Measurements from ENCODE around the gene MAK.
"Not testable (repeated sequence)": the region's sequence is repeated elsewhere in the genome, so short reads cannot be mapped to it uniquely, and the experiment has no call there.

Gene MAK, protein sequence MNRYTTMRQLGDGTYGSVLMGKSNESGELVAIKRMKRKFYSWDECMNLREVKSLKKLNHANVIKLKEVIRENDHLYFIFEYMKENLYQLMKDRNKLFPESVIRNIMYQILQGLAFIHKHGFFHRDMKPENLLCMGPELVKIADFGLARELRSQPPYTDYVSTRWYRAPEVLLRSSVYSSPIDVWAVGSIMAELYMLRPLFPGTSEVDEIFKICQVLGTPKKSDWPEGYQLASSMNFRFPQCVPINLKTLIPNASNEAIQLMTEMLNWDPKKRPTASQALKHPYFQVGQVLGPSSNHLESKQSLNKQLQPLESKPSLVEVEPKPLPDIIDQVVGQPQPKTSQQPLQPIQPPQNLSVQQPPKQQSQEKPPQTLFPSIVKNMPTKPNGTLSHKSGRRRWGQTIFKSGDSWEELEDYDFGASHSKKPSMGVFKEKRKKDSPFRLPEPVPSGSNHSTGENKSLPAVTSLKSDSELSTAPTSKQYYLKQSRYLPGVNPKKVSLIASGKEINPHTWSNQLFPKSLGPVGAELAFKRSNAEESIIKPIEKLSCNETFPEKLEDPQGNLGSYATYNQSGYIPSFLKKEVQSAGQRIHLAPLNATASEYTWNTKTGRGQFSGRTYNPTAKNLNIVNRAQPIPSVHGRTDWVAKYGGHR

DNA sequence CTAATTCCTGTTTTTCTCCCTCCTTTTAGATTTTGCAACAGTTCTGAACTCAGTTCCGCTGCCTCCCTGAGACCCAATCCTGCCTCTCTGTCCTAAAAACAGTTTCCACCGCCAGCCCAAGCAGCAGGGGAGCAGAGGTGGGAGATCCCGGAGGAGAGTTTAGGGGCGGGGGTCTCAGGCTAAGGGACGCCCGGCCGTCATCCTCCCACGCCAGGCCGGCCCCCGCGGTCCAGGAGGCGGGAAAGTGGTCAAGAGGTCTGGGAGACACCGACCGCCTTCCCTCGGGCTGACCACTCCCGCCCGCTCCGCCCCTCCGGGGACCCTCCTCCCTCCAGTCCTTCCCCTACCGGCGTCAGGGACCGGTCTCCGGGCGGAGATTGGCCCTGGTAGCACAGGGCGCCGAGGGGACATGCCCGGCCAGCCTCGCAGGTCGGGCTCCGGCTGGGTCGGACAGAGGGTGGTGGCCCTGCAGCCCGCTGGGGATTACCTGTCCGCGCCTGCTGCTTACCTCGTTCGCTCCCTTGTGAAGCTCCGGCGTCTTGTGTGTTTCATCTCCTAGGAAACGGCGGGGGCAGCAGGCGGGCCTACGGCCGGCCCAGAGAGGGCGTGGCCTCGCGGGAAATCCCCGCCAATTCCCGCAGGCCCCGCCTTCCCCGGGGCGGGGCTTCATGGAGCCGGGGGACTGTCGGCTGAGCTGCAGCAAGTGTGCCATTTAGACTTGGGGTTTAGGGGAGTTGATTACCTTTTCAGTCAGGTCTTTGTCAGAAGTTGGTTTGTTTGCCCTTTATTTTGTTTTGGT lies at the start of gene MAK:
Gene MAK, minus strand, starts transcription at position 545 of the 799 bp plus-strand sequence. CDS start 7,891 bp downstream, outside the sequence.
- DNase-seq, result peak; percentile 35 to 70 (median 44)

DNA sequence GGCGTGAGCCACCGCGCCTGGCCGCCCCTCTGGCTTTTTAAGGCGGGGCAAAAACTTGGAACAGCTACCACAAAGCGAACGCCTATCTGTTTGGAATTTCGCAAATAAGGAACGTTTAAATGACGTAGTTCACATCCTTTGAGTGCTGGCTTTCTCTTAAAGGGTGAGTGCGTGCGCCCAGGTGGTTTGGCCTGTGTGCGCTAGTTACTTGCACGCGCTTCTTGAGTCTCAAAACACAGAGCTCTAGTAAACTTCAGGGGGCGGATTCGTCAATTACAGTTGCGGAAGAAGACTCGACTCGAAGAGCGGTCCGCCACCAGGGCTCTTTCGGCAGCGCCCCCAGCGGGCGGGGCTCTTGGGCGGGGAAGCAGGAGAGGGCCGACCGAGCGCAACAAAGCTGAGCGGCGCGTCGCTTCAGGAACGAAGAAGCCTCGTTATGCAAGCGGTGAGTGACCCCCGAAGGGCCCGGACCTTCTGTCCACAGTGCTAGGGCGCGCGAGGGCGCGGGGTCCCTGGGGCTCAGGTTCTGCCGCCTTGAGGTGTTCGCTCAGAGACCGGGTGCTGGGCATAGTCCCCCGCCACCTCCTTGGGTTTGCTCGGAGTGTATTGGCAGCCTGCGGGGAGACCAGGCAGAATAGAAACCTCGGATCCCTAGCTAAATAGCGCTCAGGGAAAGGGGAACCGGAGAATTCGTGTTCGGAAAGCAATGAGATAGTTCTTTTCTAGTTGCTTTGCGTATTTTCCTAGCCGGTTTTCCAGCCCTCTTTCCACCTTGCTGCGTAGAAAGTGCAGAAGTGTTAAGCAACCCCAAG lies 48.6 kb upstream of the MAK start, which contains the start of gene SYCP2L:
Gene SYCP2L, plus strand, starts transcription at position 362 of the 812 bp plus-strand sequence. Its CDS starts 75 bp downstream, at position 437.
- no peak for DNase-seq

DNA sequence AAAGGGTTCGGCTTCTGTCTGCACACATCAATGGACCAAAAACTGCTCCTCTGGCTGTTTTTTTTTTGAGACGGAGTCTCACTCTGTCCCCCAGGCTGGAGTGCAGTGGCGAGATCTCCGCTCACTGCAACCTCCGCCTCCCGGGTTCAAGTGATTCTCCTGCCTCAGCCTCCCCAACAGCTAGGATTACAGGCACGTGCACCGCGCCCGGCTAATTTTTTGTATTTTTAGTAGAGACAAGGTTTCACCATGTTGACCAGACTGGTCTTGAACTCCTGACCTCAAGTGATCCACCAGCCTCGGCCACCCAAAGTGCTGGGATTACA lies 48.0 kb upstream of the MAK start:
- not testable (repeated sequence) for DNase-seq

DNA sequence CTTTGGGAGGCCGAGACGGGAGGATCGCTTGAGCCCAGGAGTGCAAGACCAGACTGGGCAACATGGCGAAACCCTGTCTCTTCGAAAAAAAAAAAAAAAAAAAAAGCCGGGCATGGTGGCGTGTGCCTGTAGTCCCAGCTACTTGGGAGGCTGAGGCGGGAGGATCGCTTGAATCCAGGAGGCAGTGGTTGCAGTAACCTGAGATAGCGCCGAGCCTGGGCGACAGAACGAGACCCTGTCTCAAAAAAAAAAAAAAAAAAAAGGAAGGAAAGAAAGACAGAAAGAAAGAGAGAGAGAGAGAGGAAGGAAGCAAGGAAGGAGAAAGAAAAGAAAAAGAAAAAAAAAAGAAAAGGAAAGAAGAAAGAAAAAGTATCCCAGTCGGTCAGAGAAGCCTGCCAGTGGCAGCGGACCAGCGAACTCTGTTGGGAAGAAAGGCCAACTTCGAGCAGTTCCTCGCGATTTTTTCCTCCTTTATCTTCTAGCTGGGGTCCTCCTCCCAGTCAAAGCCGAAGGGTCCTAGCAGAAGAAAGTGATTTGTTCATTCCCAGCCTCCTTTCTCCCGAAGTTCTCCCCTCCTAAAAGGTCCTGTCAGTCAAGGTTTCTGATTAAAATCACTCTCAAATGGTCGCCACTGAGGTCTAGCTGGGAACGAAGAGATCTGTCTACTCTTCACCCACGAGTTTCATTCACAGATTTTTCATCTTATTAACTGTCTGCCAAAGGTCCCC lies 46.1 kb upstream of the MAK start:
- DNase-seq, result no peak

DNA sequence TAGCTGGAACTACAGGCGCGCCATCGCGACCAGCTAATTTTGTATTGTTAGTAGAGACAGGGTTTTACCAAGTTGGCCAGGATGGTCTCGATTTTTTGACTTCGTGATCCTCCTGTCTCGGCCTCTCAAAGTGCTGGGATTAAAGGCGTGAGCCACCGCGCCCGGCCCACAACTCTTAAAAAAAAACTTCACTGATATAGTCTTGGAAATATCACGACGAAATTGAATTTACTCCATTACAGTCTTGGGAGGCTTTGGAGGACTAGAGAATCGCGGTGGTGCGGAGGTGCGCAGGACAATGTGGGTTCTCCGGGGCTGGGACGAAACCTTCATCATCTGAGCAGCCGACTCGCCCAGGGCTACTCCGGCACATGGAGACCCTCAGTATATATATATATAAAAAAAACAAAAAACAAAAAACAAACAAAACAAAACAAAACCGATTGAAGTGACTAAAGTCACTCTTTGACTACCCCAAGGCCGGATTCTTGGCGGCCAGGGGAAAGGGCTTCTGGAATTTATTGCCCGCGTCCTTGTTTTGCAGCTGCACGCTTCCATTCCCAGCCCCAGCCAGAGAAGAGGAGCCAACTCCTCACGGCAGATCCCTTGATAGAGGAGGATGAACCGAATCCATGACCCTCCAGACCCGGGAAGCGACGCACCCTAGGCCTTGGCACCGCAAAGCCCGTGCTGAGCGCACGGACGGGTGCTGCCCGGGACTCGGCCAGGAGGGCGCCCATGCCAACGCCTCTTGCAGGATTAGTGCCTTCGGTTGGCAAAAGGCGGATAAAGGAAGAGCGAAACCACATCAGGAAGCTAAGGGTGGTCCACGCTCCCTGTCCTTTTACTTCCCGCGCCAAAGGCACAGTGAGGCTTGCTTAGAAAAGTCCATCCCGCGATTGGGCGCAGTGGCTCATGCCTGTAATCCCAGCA lies 45.2 kb upstream of the MAK start:
- DNase-seq, result no peak

DNA sequence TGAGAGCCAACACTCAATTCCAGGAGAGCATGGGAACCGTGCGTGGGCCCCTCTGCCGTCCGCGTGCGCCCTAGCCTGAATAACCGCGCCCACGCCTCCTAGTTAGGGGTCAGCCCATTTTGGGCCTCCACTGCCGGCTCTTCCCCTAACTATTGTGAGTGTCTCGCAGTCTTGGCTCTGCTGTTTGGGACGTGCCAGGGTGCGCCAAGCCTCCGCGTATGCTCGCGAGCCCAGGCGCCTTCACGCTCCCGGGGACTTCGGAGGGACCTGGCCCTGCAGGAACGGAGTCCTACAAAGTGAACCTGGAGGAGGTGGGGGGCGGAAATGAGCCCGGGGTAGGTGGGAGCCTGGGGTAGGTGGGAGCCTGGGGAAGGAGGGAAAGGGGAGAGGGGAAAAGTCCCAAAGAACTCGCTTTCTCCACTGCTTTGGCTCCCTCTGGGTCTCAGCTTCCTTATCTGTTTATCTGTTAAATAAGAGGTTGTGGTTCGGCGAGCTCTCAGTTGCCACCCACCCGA lies 44.4 kb upstream of the MAK start:
- no peak for DNase-seq

DNA sequence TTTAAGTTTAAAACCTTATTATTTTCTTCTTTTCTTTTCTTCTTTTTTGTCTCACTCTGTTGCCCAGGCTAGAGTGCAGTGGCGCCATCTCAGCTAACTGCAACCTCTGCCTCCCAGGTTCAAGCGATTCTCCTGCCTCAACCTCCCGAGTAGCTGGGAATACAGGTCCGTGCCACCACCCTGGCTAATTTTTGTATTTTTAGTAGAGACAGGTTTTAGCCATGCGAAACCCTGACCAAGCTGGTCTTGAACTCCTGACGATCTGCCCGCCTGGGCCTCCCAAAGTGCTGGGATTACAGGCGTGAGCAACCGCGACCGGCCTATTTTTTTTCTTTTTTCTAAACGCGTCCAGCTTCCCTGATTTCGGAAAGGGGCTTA lies 43.9 kb upstream of the MAK start:
- DNase-seq, result not testable (repeated sequence)

DNA sequence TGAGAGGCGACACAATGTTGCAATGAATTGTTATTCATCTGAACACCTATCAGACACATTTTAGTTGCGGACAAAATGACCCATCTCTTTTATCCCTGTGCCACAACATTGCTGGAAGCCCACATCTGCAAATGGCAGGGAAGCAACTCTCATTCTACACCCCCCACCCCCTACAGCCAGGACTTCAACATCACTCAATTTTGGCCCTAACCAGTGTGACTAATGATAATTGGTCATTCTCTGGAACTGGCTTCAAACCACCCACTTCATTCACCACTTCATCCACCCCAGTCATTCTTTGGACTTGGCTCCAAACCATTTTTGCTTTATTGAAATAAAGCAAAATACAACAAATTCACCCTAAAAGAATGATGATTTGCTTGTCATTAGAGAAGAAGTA lies 42.0 kb upstream of the MAK start:
- DNase-seq, result no peak

DNA sequence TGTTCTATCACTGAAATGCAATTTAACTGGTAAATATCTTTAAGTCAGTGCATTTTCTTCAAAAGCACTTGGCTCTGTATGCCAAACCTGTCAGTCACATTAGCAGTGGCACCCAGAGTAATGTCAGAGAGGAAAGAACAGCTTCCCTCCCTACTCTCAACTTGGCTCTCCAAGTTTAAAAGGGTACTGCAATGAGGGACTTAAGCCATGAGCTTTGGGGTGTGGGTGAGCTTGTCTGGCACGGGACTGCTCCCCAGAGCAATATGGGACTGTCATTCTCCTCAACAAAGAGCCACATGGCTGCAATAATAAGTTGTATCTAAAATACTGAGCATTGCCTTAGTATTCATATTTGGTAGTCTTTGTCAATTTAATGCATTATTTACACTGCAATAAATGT lies 39.5 kb upstream of the MAK start:
- no peak for DNase-seq

DNA sequence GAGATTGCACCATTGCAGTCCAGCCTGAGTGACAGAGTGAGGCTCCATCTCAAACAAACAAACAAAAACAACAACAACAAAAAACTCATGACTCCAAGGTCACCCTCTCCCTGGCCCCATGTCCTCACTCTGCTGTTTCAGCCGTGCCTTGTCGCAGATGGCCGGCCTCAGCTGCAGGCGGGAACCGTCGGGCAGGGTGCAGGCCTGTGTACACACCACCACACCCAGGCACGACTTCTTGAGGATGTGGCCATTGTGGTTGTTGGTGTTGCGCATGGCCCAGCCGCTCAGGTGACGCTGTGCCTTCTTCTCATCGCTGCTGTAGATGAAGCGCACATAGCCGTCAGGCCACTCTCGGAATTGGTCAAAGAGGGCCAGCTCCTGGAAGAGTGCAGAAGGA lies 38.7 kb upstream of the MAK start:
- DNase-seq, result no peak

DNA sequence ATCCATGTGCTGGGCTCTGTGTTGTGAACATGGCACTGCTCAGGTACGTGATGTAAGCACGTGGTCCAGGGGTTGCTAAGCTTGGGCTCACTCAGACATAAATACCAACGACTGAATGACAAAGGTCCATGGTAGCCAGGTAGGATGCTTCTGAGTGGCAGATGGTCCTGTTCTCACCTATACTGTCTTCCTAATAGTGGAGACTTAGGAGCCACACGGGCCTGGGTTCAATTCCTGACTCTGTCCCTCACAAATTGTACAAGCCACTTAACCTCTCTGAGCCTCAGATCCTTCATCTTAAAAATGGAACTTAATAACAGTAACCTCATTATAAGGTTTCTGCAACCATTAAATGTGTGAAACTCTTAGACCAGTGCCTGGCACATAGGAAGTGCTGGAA lies 36.7 kb upstream of the MAK start:
- DNase-seq, result no peak

DNA sequence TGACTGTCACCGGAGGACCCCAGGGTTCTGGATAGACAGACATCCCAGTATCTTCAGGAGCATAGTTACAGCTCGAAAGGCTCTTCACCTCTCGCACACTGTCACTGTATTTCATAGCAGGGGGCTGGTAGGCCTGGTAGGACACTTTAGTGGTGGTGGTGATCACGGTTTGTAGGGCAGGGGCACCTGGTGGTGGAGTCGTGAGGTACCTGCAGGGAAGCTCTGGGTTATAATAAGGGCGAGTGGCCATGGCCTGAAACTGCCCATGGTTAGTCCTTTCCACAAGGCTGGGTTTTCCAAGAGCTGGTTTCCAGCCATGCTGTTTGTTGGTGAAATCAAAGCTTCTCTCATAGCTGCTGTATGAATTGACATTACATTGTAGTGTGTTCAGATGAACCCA lies 35.9 kb upstream of the MAK start:
- no peak for DNase-seq

DNA sequence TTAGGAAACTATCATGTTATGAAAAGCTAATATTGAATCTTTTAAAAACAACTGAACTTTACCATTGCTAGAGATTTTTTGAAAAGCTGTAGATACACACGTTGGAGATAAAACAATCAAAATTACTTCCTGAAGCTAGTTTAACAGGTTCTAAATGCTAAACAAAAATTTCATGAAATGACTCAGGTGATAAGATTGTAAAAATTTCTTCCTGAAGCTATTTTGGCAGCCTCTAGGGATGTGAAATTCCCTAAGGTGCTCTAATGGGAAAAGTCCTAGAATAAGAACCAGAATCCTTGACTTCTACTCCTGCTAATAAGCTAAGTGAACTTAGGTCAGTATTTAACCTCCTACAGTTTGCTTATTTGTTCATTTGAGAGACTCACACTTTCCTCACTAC lies 35.0 kb upstream of the MAK start:
- DNase-seq, result no peak

DNA sequence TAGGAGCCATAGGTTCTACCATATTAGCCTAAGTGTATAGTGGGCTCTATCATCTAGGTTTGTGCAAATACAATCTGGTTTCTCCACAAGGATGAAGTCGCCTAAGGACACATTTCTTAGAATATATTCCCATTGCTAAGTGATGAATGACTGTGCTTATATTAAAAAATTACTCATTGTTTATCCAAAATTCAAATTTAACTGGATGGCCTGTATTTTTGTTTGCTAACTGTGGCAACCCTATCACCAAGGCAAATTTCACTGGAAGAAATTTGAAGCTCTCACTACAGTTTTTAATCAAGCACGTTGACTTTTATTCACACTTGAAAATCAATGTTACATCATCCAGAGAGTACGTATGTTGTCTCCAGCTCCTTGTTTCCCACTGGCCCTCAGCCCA lies 29.6 kb upstream of the MAK start:
- no peak for DNase-seq

DNA sequence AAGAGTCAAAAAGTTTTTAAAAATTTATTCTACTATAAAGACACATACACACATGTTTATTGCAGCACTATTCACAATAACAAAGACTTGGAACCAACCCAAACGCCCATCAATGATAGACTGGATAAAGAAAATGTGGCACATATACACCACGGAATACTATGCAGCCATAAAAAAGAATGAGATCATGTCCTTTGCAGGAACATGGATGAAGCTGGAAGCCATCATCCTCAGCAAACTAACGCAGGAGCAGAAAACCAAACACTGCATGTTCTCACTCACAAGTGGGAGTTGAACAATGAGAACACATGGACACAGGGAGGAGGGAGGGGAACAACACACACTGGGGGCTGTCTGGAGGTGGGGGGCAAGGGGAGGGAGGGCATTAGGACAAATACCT lies 28.4 kb upstream of the MAK start:
- not testable (repeated sequence) for DNase-seq

DNA sequence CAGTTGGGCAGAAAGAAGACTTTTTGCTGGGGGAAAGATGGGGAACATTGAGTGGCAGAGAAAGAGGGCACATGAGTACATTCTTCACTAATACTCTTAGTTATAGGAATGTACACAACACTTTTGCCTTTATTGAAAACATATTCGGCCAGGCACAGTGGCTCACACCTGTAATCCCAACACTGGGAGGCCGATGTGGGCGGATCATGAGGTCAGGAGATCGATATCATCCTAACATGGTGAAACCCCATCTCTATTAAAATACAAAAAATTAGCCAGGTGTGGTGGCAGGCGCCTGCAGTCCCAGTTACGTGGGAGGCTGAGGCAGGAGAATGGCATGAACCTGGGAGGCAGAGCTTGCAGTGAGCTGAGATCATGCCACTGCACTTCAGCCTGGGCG lies 24.7 kb upstream of the MAK start:
- not testable (repeated sequence) for DNase-seq

DNA sequence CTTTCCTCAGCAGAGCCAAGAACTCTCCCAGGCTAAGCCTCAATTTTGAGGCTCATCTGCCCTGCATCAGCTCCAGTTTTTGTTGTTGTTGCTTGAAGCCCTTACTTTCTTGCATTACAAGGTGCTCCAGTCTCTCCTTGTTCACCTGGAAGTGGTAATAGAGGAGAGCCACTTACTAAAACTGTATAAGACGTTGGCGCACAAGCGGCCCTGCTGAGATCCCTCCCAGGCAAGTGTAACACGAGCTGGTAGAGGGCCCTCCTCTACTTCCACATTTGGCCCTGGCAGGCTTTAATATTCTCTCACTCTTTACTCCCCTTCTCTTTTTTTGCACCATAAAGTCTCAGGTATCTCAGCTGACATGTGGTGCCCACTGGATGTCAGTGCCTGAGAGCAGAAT lies 24.0 kb upstream of the MAK start:
- DNase-seq, result no peak

DNA sequence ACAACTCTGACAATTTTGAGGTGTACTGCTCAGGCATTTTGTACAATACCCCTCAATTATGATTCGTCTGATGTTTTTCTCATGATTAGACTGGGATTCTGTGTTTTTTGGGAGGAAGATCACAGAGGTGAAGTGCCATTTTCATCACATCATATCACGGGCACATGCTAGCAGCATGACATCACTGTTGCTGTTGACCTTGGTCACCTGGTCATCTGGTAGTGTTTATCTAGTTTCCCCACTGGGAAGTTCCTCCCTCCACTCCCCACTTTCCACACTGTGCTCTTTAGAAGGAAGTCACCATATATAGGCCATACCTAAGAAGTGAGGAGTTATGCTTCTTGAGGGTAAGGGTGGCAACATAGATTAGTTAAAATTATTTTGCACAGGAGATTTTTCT lies 22.7 kb upstream of the MAK start:
- DNase-seq, result no peak

DNA sequence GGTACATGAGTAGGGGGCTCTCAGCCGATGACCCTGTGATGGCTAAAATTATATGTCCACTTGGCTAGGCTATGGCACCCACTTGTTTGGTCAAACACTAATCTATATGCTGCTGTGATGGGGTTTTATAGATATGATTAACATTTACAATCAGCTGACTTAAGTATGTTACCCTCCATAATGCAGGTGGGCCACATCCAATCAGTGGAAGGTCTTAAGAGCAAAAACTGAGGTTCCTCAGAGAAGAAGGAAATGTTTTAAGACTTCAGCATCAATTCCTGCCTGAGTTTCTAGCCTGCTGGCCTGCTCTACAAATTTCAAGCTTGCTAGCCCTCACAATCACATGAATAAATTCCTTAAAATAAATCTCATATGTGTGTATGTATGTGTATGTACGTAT lies 18.9 kb upstream of the MAK start:
- no peak for DNase-seq

DNA sequence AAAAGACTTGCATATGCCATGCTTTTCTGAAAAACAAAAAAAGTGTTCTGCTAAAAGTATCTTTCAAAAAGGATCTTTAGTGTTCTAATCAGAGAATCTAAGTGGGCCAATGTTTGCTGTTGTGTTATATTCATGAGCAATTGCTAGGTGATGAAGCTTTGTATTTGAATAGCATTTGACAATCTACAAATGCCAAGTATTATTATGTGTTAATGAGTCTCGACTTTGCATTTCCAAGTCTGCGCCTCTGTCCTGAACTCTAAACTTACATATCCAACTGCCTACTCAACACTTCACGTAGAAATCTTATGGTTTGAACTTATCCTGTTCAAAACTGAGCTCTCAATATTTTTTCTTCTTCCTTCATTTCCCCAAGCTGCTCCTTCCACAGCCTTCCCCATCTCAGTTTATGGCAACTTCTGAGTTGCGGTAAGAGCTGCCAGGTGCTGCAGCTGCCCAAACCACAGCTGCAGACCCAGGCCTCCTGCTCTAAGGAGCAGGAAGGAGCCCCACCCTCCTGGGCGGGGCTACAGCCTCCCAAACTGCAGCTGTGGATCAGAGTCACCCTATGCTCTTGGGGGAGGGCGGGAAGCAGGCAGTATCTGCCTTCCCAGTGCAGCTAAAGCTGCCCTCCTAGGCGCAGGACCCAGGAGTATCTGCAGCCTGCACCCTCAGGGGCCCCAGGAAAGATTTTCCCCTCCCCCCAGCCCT lies 16.7 kb upstream of the MAK start:
- no peak for DNase-seq
